Measurements from ENCODE around the gene IGF2R.

DNA sequence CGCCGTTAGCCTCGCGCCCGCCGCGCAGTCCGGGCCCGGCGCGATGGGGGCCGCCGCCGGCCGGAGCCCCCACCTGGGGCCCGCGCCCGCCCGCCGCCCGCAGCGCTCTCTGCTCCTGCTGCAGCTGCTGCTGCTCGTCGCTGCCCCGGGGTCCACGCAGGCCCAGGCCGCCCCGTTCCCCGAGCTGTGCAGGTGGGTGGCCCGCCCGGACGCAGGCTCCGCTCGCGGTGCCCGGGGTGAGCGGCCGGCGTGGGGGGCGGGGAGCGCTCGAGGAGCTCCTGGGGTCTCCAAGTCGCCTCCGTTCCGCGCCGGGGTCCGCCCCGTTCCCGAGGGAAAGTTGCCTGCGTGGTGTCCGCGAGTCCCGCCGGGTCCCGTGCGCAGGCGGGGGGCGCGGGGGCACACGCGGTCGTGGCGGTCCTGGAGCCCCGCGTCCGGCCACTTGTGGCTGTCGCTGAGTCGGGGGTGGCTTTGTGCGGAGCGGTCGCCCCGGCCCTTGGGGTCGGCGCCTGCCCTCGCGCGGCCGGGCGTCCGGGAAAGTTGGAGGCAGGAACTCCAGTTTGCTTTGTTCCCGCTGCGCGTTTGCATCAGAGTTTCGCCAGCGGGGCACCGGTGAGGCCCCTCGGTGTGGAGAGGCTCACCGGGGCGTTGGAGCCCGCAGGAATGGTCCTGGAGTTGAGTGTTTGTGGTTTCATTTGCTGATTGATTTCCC lies 476 bp downstream of the IGF2R start:
- TF ChIP-seq CTCF (conservative IDR thresholded peaks at IDR 0.05; ENCODE audit: low read depth, low read length) (no peak), EZH2phosphoT487 (IDR thresholded peaks at IDR 0.05; ENCODE audit: borderline replicate concordance, low read length) (no peak)
